Suppressor macrophage treated with lipopolysaccharide for 1 hour (primary cell): ENCODE results near the gene NRL.
"Not testable (repeated sequence)": the region's sequence is repeated elsewhere in the genome, so short reads cannot be mapped to it uniquely, and the experiment has no call there.

Experiments used
- DNase-seq, 3 donors: peaks; one replicate each; pipeline ENCODE4 v3.0.0-alpha.2; 2020 to 2022

The NRL gene

GRCh38 chr14:24051789-24052655, 62.7 kb downstream of the NRL start, which contains the start of gene CARMIL3:
CARMIL3 (plus strand) TSS chr14:24052009; CDS start chr14:24052154, 145 bp downstream.
- peak; percentile 63 to 85 (median 65) for DNase-seq

GRCh38 chr14:24051176-24051788, 63.5 kb downstream of the NRL start:
- DNase-seq: peak; percentile 42 to 74 (median 43)

- not testable (repeated sequence) for DNase-seq
Measured at GRCh38 chr14:24050753-24051152, 64.0 kb downstream of the NRL start.

- DNase-seq: peak; percentile 53 to 66 (median 56)
Measured at GRCh38 chr14:24049002-24049401, 65.7 kb downstream of the NRL start.

- DNase-seq: no peak
Measured at GRCh38 chr14:24042746-24043145, 72.0 kb downstream of the NRL start.

GRCh38 chr14:24040692-24041091, 74.1 kb downstream of the NRL start:
- DNase-seq: no peak

- peak; percentile 73 to 88 (median 83) for DNase-seq
Measured at GRCh38 chr14:24038686-24039085, 76.1 kb downstream of the NRL start.

- no peak for DNase-seq
Measured at GRCh38 chr14:24037658-24038037, 77.1 kb downstream of the NRL start.

- not testable (repeated sequence) for DNase-seq
Measured at GRCh38 chr14:24036963-24037657, 77.6 kb downstream of the NRL start.

GRCh38 chr14:24036169-24036962, 78.4 kb downstream of the NRL start:
- peak; percentile 71 to 88 (median 81) for DNase-seq

- peak; percentile 19 to 47 (median 29) for DNase-seq
Measured at GRCh38 chr14:24035769-24036168, 79.0 kb downstream of the NRL start.

- peak; percentile 77 to 86 (median 86) for DNase-seq
Measured at GRCh38 chr14:24032727-24033418, 81.9 kb downstream of the NRL start.

GRCh38 chr14:24031331-24031730, 83.4 kb downstream of the NRL start:
- peak in 1 of 3 donors; percentile 7 for DNase-seq

GRCh38 chr14:24029687-24030086, 85.1 kb downstream of the NRL start:
- DNase-seq: not testable (repeated sequence)
